WI38 (cell line): ENCODE results near the gene METTL16.
"Not testable (repeated sequence)": the region's sequence is repeated elsewhere in the genome, so short reads cannot be mapped to it uniquely, and the experiment has no call there.

Experiments used
- H3K4me3 ChIP-seq: 2 replicates; pipeline ENCODE4 v1.5.1; 2011; ENCODE audit warnings: low read depth, mild to moderate bottlenecking, control low read depth, low read length
- CTCF ChIP-seq: IDR thresholded peaks from 2 replicates; pipeline ENCODE4 v1.5.1; 2012; ENCODE audit warnings: low read depth, mild to moderate bottlenecking, control low read depth, low read length

The METTL16 gene

GRCh38 chr17:2449486-2449885 is 62.2 kb downstream of the METTL16 start:
- H3K4me3 ChIP-seq = no peak overlapping the region

GRCh38 chr17:2447479-2447878 is 64.2 kb downstream of the METTL16 start:
- not testable (repeated sequence) for H3K4me3 ChIP-seq

More at GRCh38 chr17:2449486-2449885, 62.2 kb downstream of the METTL16 start:
- TF ChIP-seq CTCF = no peak

- no peak for TF ChIP-seq CTCF
Observed at GRCh38 chr17:2445638-2446037, 66.0 kb downstream of the METTL16 start.

GRCh38 chr17:2444382-2444781 is 67.3 kb downstream of the METTL16 start:
- no peak overlapping the region for H3K4me3 ChIP-seq
- TF ChIP-seq CTCF = no peak

More at GRCh38 chr17:2445638-2446037, 66.0 kb downstream of the METTL16 start:
- H3K4me3 ChIP-seq = no peak overlapping the region

GRCh38 chr17:2442166-2442565 is 69.5 kb downstream of the METTL16 start:
- no peak for TF ChIP-seq CTCF
- H3K4me3 ChIP-seq = no peak overlapping the region

GRCh38 chr17:2440930-2441329 is 70.8 kb downstream of the METTL16 start:
- no peak for TF ChIP-seq CTCF

GRCh38 chr17:2439997-2440396 is 71.7 kb downstream of the METTL16 start:
- H3K4me3 ChIP-seq = not testable (repeated sequence)

More at GRCh38 chr17:2440930-2441329, 70.8 kb downstream of the METTL16 start:
- H3K4me3 ChIP-seq = no peak overlapping the region

GRCh38 chr17:2438823-2439222 is 72.9 kb downstream of the METTL16 start:
- no peak overlapping the region for H3K4me3 ChIP-seq
- TF ChIP-seq CTCF = no peak
